Stimulated activated CD4-positive, alpha-beta T cell treated with anti-CD3 and anti-CD28 coated beads, Interleukin-12 subunit alpha, Interleukin-12 subunit beta, amount 100 ng/mL, for 48 hours (primary cell): ENCODE measurements around the gene TRIO.

ENCODE experiments used
- DNase-seq, 3 donors: peaks; one replicate each; pipeline ENCODE4 v3.0.0-alpha.2; 2020; ENCODE audit warnings: low read depth in 2 of 3, low spot score in 1 of 3

Gene TRIO

DNA sequence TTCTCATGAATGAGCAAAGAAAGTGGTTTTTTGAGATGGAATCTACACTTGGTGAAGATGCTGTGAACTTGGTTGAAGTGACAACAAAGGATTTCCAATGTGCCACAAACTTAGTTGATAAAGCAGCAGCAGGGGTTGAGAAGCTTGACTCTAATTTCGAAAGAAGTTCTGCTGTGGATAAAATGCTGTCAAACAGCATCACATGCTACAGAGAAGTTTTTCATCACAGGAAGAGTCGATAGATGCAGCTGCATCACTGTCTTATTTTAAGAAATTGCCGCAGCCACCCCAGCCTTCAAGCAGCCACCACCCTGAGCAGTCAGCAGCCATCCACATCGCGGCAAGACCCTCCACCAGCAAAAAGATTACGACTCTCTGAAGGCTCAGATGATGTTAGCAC, 78.6 kb downstream of the TRIO start:
- no peak for DNase-seq

GRCh38 chr5:14222206-14222605, 79.1 kb downstream of the TRIO start:
- DNase-seq = no peak

GRCh38 chr5:14223372-14223771, 80.2 kb downstream of the TRIO start:
- DNase-seq = no peak

- no peak for DNase-seq
Measured at GRCh38 chr5:14225173-14225834, 82.2 kb downstream of the TRIO start.

GRCh38 chr5:14226149-14226548, 83.0 kb downstream of the TRIO start:
- no peak for DNase-seq

- no peak for DNase-seq
Measured at GRCh38 chr5:14226554-14226953, 83.4 kb downstream of the TRIO start.

DNA sequence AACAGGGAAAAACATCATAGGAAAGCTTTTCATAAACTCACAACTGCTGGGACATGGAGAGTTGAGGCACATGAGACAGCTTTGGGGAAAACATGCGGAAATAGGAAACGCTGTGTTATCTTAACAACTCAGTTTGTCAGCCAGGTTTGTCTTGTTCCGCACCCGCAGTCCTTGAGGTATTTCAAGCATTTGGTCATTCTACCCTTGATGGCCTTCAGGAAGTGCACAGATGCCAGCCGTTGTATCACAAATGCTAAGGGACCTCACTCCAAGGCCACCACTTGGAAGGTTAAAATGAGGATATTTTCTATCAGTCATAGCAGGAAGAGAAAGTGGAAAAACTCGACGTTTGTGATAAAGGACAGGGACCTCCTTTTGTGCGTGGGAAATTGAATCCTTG, 83.8 kb downstream of the TRIO start:
- DNase-seq = no peak

DNA sequence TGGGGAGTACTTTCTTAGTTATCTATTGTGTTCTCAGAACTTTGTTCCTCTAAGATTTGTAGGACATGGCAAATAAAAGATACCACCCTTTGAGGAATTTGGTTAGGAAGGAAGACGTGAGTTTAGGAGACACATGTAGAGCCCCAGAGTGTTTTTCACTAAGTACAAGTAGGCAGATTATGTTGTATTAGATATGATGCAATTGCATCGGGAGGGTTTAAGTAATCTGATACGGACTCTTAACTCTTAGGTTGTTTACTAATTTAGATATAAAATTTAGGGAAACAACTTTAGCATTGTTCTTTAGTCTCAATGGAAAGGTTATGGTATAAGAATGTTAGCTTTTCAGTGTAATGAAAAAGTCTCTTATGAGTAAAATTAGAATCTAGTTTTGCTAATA, 84.4 kb downstream of the TRIO start:
- DNase-seq = no peak

DNA sequence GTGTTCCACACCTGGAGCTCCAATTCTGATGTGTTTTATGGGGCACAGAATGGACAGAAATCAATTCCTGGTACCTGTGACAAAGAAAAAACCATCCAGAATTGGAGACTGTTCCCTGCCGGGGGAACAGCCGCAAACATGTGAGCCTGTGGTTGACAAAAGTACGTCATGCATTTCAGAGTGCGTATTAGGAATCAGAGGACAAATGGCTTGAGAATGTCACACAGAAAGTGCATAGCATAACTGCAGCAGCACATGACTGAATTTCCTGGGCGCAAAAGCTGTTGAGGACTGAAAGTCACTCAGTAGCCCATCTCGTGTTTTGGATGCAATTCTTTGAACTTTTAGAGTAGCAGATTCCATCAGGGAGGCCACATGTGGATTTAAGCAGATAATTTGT, 85.1 kb downstream of the TRIO start:
- DNase-seq = no peak

- no peak for DNase-seq
Measured at GRCh38 chr5:14229181-14229580, 86.0 kb downstream of the TRIO start.

- no peak for DNase-seq
Measured at GRCh38 chr5:14229734-14230133, 86.6 kb downstream of the TRIO start.

GRCh38 chr5:14231156-14231555, 88.0 kb downstream of the TRIO start:
- no peak for DNase-seq

DNA sequence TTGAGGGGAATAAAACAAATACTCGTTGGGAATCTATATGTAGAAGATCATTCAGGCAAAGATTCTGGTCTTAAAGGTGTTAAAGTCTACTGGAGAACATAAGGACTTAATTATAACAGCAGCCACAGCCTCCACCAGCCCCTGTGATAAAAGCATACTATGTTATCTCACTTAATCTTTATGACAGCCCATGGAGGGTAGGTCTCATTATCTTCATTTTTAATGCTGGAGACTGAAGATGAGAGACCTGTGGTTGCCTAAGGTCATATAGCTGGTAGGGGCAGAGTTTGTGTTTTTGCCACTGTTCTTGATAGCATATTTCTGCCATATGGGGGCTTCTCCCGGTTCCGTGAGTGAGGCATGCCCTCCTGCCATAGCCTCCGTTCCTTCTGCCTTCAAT, 88.7 kb downstream of the TRIO start:
- DNase-seq = no peak

DNA sequence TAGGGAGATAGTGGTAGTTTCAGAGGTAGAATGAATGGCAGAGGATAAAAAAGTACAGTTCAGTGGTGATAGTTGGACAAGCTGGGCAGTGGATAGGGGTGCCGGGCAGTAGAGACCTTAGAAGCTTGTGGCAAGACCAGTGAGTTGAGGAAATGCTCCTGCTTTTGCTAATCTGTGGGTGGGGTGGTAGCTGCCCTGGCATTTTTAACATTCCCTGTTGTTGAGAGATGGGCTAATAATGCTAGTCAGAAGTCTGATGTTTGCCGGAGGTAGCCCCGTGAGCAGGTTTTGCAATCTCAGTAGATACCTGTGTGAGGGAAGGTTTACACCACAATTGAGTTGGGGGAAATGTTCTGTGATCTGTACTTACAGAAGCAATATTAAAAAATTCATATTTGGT, 91.1 kb downstream of the TRIO start:
- no peak for DNase-seq

- DNase-seq = no peak
Measured at GRCh38 chr5:14235872-14236271, 92.7 kb downstream of the TRIO start.

DNA sequence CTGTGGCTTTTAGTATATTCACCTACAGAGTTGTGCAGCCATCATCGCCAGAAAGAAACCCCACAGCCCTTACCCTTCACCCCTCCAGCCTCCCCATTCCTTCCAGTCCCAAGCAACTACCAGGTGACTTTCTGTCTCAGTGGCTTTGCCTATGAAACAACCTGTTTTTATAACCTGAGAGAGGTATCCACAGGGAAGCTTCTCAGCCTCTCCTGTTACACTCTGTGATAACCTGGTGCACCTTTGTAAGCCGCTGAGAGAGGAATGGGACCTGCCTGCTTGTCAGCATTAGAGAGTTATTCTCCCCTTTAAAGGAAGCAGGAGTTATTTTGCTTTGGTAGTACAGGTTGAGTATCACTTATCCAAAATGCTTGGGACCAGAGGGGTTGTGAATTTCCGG, 93.6 kb downstream of the TRIO start:
- no peak for DNase-seq

DNA sequence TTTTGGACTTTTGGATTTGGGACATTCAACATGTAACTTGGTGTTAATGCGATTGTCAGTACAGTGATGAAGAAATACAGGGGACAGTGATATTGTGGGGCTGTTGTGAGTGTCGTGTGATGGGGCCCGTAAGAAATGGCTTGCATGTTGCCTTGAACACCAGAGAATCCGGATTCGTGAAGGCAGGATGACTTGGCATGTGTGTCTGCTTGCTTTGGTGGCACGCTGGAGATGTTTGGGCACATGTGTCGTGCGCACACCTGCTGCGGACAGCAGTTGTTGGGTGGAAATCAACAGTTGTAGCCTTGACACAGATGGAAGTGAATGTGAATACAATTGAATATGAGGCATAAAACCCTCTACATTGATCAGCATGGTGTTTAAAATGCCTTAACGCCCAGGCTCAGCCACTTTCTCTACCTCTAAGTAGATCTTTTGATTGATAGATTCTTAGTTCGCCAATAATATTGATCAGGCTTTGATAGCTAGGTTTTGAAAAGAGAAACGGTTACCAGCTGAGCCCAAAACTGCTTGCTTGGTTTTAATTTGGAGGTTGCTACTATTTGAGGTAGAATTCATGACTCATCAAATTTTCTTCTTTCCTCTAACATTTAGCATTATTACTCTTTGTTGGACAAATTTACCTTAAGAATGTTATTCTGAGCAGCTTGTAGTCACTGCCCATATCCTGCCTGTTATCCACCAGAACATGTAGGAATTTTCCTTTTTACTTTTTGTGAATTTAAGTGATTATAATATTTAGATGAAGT, 94.4 kb downstream of the TRIO start:
- no peak for DNase-seq

DNA sequence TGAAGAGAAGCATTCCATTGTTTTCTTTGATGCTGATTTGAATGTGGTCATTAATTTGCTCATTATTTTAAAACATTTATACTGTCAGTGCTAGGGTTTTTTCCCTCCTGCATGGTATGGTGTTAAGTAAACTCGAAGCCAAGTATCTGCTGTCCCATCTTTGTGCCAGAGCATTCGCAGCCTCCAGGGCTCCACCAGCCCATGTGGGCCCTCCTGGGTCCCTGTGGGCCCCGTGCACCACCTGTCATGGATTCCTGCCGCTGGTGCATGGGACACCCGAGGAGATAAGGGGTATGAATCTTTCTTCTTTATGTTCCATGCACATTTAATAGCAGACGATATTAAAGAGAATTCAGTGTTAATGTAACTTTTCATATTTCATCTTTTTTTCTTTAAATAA, 95.1 kb downstream of the TRIO start:
- DNase-seq = no peak

- no peak for DNase-seq
Measured at GRCh38 chr5:14239404-14239803, 96.3 kb downstream of the TRIO start.

GRCh38 chr5:14239951-14240350, 96.8 kb downstream of the TRIO start:
- DNase-seq = no peak

- no peak for DNase-seq
Measured at GRCh38 chr5:14240359-14240758, 97.2 kb downstream of the TRIO start.

DNA sequence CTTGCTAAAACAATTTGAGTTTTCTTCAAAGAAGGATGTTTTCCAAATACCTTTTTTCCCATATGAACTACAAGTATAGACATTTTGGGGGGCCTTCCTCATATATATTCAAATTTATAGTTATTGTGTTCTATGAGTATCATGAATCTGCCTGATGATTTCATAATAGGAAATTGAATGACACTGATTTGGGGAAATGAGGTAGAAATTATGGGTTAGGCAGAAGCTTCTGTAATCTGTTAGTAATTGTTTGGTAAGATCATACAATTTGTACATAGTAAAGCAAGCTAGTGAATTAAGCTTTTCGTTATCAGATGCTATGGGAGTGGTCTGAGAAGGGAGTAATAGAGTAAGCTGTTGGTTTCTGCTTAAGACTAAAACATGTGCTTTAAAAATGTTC, 98.0 kb downstream of the TRIO start:
- DNase-seq = no peak

GRCh38 chr5:14242447-14242846, 99.3 kb downstream of the TRIO start:
- no peak for DNase-seq
